ENCODE data around the gene HS3ST5.
"Not testable (repeated sequence)": the region's sequence is repeated elsewhere in the genome, so short reads cannot be mapped to it uniquely, and the experiment has no call there.

The HS3ST5 gene

GRCh38 chr6:114155763-114156162, 187.1 kb downstream of the HS3ST5 start:
- no peak for TF ChIP-seq POLR2A (IDR thresholded peaks at IDR 0.05; ENCODE audit: low read depth, low read length)
- FAIRE-seq = no peak
- no peak for DNase-seq (ENCODE audit: insufficient read length, low spot score)

- no peak for DNase-seq (ENCODE audit: insufficient read length, low spot score)
- FAIRE-seq = no peak
- no peak for TF ChIP-seq POLR2A (IDR thresholded peaks at IDR 0.05; ENCODE audit: low read depth, low read length)
Observed at GRCh38 chr6:114154812-114155211, 188.0 kb downstream of the HS3ST5 start.

GRCh38 chr6:114153448-114153847, 189.4 kb downstream of the HS3ST5 start:
- TF ChIP-seq POLR2A (IDR thresholded peaks at IDR 0.05; ENCODE audit: low read depth, low read length) = no peak
- FAIRE-seq = no peak
- DNase-seq (ENCODE audit: insufficient read length, low spot score) = no peak

- FAIRE-seq (no peak), DNase-seq (ENCODE audit: insufficient read length, low spot score) (no peak)
- no peak for TF ChIP-seq POLR2A (IDR thresholded peaks at IDR 0.05; ENCODE audit: low read depth, low read length)
Observed at GRCh38 chr6:114151064-114151690, 191.6 kb downstream of the HS3ST5 start.

- FAIRE-seq; DNase-seq (ENCODE audit: insufficient read length, low spot score): not testable (repeated sequence)
Observed at GRCh38 chr6:114149182-114149581, 193.6 kb downstream of the HS3ST5 start.

- DNase-seq (ENCODE audit: insufficient read length, low spot score) (no peak), FAIRE-seq (no peak)
- TF ChIP-seq POLR2A (IDR thresholded peaks at IDR 0.05; ENCODE audit: low read depth, low read length) = no peak
Observed at GRCh38 chr6:114144887-114145851, 197.7 kb downstream of the HS3ST5 start.

GRCh38 chr6:114142258-114142657, 200.6 kb downstream of the HS3ST5 start:
- FAIRE-seq = no peak
- DNase-seq (ENCODE audit: insufficient read length, low spot score) = no peak
- TF ChIP-seq POLR2A (IDR thresholded peaks at IDR 0.05; ENCODE audit: low read depth, low read length) = no peak

- DNase-seq (ENCODE audit: insufficient read length, low spot score) = no peak
- TF ChIP-seq POLR2A (IDR thresholded peaks at IDR 0.05; ENCODE audit: low read depth, low read length) = no peak
- FAIRE-seq = no peak
Observed at GRCh38 chr6:114140416-114140815, 202.4 kb downstream of the HS3ST5 start.

GRCh38 chr6:114138577-114139248, 204.1 kb downstream of the HS3ST5 start:
- no peak for DNase-seq (ENCODE audit: insufficient read length, low spot score)
- no peak for TF ChIP-seq POLR2A (IDR thresholded peaks at IDR 0.05; ENCODE audit: low read depth, low read length)
- FAIRE-seq = no peak

GRCh38 chr6:114135363-114135971, 207.4 kb downstream of the HS3ST5 start:
- DNase-seq (ENCODE audit: insufficient read length, low spot score) (no peak), FAIRE-seq (no peak)

GRCh38 chr6:114133816-114134215, 209.0 kb downstream of the HS3ST5 start:
- no peak for DNase-seq (ENCODE audit: insufficient read length, low spot score)
- no peak for TF ChIP-seq POLR2A (IDR thresholded peaks at IDR 0.05; ENCODE audit: low read depth, low read length)
- FAIRE-seq = no peak

More at GRCh38 chr6:114135363-114135971, 207.4 kb downstream of the HS3ST5 start:
- TF ChIP-seq POLR2A (IDR thresholded peaks at IDR 0.05; ENCODE audit: low read depth, low read length) = no peak

- TF ChIP-seq POLR2A (IDR thresholded peaks at IDR 0.05; ENCODE audit: low read depth, low read length) = no peak
- FAIRE-seq (no peak), DNase-seq (ENCODE audit: insufficient read length, low spot score) (no peak)
Observed at GRCh38 chr6:114131945-114132344, 210.9 kb downstream of the HS3ST5 start.

GRCh38 chr6:114125576-114125975, 217.2 kb downstream of the HS3ST5 start:
- TF ChIP-seq POLR2A (IDR thresholded peaks at IDR 0.05; ENCODE audit: low read depth, low read length) = no peak
- FAIRE-seq (no peak), DNase-seq (ENCODE audit: insufficient read length, low spot score) (no peak)
